Epithelial cell of prostate (primary cell): Measurements from ENCODE around the gene PLCB4.

Experiments
- DNase-seq: peaks from one replicate; pipeline ENCODE4 v3.0.0-alpha.2; 2011; ENCODE audit warnings: low read depth, low spot score
- H3K27ac ChIP-seq: fragments of 450-650 bp; 2 replicates; pipeline ENCODE4 v1.5.1; 2017; ENCODE audit warnings: mild to moderate bottlenecking

The PLCB4 gene

DNA sequence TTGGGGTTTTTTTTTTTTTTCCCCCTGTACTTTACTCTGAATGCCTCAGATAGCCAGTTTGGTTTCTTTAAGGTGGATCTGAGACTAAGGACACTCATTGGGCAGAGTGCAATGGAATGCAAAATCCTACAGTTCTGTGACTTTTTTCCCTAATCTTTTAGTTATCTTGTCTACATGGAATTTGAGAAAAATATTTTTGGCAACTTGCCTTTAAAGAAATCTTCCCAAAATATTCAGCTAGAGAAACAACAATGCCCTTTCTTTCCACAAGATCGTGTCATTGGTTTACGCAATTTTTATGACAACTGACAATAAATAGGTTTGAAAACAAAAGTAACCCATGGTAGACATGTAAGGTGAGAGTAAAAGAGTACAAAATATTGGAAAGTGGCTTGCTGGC is 273.8 kb downstream of the PLCB4 start:
- H3K27ac ChIP-seq, result no peak overlapping the region
- no peak for DNase-seq

DNA sequence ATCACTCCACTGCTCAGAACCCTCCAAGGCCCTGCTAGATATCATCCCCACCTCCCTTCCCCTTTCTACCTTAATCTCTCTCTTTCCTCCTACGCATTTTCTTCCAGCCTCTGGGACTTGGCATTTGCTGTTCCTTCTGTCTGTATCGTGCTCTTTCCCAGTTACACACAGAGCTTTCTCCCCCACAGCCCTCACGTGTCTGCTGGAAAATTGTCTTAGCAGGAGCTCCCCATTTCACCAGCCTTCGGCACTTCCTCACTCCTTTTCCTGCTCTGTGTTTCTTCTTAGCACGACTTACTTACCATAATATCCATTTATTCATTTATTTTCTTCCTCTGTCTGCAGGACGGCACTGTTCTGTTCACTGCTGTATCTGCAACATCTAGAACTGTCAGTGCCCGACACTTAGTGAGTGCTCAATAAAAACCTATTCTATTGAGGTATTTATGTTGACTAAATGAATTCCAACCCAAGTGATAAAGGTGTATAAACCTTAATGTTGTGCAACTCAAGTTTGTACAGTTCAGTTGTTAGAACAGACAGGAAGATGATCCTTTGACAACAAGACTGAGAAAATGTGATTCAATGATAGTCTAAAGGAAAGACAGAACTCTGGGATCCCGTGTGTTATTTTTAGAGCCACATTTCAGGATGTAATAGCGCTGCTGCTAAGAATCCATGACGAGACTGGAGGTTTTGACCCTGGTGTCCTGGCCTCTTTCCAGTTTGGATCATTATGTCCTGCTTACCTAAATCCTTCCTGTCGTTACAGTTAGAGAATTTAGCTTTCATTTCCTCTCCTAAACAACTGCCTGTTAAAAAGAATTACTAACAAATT is 275.4 kb downstream of the PLCB4 start:
- no peak for DNase-seq

DNA sequence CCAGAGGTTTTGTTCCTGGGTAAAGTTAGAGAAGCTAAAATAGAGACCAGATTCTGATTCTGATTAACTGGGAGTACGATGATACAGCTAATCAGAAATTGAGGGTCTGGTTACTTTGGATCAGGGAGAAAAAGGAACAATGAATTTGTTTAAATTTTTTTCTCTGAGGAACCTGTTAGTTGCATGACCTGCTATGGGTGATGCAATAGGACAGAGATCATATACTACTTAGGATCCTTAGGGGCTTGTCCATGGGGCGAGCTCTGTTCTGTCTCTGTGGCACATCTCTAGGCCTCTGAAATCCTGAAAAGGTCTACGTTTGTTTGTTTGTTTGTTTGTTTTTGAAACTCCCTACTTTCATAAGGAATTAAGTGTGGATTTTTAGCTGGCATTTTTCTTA is 279.4 kb downstream of the PLCB4 start:
- no peak for DNase-seq
- H3K27ac ChIP-seq, result no peak overlapping the region

More for the DNA sequence above, 275.4 kb downstream of the PLCB4 start:
- no peak overlapping the region for H3K27ac ChIP-seq

DNA sequence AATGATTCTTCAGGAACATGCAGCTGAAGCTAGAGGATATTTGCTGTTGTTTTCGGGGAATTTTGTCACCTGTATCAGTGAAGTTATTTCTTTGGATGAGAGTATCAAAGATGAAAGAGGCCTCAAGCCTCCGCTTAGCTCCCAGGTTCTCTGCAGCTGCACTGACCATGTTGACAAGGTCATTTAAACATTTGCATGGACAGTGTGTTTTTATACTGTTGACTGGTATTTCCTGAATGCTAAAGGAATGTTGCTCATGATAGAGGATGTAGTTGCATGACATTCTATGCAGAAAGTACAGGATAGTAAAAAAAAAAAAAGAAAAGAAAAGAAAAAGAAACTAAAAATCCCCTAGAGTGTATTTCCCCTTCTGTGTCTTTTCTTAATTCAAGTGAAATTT is 279.9 kb downstream of the PLCB4 start:
- no peak overlapping the region for H3K27ac ChIP-seq
- DNase-seq, result no peak

DNA sequence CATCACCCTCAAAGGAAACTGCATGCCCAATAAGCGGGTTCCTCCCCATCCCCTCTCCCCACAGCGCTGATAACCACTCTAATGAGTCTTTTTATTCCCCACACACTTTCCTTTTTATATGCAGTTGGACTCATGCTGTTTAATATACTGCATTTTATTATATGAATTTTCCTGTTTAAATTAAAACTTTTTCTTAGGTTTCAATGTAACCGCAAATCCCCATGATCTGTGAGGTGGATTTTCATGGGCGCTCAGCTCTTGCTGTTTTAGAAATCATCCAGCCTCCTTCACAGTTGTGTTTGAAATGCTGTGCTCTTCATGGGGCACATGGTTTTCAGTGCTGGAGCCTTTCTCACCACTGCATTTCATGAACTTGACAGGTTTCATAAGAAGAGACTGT is 280.4 kb downstream of the PLCB4 start:
- no peak overlapping the region for H3K27ac ChIP-seq
- DNase-seq, result no peak

DNA sequence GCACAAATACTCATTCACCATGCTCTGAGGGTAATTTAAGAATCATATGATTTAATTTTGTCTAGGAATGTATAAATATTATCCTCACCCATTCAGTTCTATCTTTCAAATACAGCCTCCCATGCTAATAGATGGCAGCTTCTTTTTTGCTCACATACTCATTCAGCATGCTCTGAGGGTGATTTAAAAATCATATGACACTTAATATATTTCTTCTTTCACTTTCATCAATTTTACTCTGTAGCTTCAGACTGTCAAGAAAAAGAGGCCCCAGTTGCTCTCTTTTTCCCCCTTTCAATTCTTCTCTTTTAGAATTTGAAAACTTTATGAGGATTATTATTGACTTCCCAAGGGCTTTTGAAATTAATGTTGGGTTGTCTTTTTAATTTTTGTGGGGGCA is 283.9 kb downstream of the PLCB4 start:
- no peak for DNase-seq
- H3K27ac ChIP-seq, result no peak overlapping the region

DNA sequence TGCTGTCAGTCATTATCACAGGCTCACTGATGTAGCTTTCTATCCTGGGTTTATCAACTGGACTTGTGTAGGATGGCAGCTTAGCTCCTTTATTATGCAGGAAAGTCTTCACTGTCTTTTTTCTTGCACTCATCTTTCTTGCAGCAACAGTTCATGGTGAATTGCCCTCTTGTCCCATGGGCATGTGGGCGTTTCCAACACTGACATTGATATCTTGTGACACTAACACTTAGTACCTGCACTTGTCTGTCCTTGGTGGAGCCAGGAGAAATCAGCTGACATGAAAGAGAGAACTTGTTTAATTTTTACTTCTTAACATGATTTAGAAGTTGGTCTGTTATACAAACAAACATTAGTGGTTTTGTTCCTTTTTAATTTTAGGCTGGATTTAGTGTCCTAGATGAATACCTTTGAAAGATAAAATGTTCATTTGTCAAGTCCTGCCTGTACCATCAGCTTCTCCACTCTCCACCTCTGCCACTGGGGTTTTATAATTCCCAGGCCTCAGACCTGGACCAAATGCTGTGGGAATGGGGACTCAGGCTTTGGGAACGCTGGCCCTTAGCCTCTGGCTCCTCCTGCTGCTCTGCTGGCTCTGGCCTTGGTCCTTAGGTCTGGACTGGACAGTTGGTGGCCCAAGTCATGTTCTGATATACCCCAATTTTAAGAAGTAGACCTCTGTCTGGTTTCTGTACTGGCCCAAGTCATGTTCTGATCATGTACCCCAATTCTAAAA is 284.5 kb downstream of the PLCB4 start:
- DNase-seq, result no peak
- no peak overlapping the region for H3K27ac ChIP-seq

DNA sequence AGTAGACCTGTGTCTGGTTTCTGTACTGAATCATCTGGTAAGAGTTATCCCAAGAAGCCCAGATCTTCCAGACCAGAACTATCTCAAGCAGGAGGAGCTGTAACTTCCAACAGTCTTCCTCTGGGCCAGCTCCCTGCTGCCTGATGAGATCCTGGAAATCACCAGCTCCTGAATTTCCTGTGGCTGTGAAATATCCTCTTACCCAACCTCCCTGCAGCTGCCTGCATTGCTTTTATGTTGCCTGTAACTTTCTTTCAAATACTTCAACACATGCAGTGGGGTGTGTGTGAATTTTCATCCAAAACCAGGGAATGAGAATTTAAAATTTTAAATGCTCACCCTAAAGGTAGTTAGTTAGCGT is 285.0 kb downstream of the PLCB4 start:
- DNase-seq, result no peak
- no peak overlapping the region for H3K27ac ChIP-seq

DNA sequence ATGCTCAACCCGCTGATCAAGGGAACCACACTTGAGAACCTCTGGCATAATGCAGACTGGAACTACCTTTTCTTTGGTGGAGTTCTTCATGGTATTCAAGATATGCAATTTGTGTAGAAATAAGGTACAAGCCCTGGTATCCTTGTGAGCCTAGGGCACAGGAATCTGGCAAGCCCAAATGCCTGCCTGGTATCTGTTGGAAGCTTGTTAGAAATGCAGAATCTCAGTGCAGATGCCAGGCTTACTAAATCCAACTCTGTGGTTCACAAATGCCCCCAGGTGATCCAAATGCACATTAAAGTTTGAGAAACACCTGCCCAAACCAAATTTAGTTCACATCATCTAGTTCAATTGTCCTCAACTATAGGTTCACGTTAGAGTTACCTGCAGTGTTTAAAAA is 285.7 kb downstream of the PLCB4 start:
- no peak overlapping the region for H3K27ac ChIP-seq
- no peak for DNase-seq

DNA sequence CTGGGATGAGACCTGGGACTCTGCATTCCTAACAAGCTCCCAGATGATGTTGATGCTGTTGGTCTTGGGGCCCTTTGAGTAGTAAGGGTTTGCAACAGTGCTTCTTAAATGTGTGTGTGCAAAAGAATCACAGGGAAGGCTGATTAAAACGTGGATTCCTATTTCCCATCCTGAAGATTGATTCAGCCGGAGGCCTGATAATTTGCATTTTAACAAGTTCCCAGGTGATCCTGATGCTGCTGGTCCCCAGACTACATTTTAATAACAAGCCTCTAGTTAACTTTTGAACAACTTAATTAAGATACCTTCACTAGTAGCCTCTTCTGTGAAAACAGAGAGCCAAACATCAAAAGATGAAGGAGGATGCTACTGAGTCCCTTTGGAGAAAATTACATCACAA is 289.1 kb downstream of the PLCB4 start:
- H3K27ac ChIP-seq, result no peak overlapping the region
- no peak for DNase-seq

DNA sequence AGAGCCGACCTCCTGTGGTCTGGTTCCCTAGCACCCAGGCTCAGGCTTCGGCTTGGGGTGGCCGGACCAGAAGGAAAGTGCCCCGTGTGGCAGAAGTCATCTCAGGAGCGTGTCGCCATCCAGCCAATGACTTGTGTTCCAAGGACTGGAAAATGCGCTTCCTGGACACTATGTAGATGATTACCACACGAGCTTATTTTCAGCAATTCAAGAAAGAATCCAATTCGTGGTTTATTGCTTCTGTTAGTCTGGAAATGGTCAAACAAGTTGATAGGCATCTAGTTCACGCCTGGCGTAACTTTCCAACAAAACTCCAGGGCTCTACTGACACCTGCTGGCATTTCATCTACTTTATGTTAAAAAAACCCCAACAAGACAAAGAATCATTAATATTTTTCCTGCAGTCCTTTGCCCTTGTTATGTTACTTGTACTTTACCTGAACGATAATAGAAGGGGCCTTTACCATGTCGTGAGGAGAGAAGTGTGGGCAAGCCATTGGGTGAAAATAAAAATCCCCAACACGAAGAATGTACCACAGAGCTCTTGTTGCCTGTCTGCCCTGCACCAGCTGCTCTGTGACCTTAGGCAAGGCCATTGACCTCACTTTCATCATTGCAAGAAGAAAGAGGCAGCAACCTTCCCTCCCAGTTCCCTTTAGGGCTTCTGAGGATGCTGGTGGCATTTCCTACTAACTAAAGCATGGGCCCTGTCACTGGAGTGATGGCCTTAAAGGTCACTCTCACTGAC is 290.8 kb downstream of the PLCB4 start:
- no peak overlapping the region for H3K27ac ChIP-seq
- no peak for DNase-seq

DNA sequence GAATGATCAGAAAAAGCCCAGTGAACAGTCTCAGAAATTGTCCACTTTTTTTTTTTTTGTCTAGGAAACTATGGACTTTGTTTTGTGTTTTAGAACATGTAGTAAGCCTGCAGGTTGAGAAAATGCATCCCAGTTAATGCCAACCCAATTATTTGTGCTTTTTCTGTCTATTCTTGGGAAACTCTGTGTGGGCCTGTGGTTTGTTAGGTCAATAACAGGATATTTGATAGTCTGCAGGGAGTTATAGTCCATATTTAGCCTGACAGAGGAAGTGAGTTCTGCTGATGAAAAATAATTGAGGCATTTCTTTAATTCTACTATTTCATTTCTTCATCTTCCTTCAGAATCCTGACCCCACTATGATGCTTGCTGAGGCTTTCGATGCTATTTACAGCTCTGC is 291.5 kb downstream of the PLCB4 start:
- no peak overlapping the region for H3K27ac ChIP-seq
- no peak for DNase-seq

DNA sequence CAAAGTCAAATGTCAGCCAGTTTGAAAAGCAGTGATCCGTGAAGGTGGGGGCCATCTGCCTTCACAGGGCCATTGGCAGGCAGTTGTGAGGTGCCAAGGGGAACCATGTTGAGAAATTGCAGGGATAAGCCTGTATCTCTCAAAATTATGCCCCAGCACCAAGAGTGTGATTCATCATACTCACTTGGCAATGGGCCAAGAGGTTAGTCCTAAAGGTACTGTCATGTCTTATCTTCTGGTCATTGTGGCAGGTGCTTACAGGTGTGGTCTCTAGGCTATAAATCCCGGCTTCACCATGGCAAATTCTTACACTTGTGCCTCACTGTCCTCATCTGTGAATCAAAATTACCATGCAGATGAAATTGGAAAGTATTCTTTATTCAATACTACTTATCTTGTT is 294.8 kb downstream of the PLCB4 start:
- no peak overlapping the region for H3K27ac ChIP-seq
- DNase-seq, result no peak

DNA sequence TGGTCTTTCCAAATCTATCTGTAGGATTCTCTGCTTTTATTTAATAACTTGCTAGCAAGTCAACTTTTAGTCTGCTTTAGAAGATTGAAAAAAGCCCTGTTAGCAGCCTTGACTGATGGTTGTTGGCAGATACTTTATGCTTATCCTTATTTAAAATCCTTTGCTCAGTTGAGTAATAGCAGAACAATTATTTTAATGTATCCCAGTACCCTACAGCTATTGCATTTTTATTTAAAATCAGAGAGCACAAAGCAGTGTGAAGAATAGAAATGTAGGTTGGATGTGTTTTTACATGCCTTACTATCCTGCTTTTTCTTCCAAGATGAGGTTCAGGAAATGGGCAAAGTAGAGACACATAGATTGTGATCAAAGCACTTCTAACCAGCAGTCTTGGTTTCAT is 298.4 kb downstream of the PLCB4 start:
- no peak overlapping the region for H3K27ac ChIP-seq
- DNase-seq, result no peak

DNA sequence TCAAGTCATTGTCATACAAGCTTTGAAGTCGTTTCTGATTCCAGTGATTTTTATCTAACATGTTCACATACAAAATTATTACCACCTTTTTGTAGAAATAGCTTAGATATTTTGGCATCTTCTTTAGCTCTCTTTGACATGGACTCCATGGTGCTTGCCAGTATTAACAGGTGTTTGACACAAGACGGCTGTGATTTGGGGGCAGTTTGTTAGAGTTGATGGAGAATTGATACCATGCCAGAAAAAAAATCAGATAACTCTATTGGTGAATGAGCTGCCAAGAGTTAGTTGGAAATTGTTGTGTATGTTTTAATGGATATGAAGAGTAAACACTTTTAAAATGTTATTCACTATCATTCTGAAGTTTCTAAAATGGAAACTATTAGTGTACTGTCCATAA is 298.9 kb downstream of the PLCB4 start:
- no peak overlapping the region for H3K27ac ChIP-seq
- no peak for DNase-seq

DNA sequence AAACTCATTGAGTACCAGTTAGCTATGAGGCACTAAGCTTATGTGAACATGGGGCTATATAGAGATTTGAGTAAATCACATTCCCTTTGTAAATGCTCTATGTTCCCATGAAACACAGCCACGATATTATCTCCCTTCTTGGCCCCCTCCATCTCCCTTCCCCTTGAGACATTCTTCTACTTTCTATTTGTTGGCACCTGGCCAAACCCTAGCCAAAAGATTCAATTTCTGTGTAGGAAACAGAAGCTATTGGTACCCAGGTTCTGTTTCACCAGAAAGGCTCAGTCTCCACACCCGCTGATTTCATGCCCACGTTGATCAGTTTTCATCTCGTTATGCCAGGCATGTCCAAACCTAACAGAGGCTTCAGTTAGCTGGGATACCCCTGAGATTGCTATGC is 300.0 kb downstream of the PLCB4 start:
- H3K27ac ChIP-seq, result no peak overlapping the region
- DNase-seq, result no peak

DNA sequence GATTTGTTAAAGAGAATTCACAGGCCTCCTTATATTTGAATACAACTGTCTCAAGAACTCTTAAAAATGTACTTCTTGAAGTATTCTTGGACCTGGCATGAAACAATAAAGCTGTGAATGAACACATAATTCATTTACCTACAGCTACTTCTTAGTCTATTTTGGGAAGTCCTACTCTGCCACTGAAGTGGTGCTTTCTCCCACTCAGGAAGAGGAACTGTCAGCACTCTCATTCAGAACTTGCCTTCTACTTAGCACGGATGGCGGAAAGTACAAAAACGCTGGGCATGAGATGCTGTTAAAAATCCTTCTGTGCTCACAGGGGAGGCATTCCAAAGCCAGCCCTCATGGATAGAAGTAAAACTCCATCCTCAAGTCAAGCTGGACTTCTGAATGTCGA is 300.7 kb downstream of the PLCB4 start:
- DNase-seq, result no peak
- H3K27ac ChIP-seq, result no peak overlapping the region

DNA sequence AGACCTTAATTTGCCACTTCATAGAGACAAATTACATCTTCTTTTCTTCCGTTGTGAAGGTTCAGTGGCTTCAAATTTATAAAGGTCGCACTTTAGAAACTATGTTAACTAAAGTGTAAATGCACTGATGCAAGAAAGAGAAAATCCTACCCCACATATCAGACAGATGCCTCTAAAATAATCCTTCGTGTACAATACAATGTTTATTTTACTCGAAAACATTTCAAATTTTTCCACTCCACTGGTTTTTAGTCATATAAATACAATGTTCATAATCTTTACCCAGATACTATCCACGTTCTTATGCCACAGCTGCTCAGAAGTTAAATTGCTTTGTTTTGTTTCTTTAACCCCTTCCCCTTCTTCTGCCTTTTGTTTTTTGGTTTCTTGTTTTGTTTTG is 305.2 kb downstream of the PLCB4 start:
- H3K27ac ChIP-seq, result no peak overlapping the region

DNA sequence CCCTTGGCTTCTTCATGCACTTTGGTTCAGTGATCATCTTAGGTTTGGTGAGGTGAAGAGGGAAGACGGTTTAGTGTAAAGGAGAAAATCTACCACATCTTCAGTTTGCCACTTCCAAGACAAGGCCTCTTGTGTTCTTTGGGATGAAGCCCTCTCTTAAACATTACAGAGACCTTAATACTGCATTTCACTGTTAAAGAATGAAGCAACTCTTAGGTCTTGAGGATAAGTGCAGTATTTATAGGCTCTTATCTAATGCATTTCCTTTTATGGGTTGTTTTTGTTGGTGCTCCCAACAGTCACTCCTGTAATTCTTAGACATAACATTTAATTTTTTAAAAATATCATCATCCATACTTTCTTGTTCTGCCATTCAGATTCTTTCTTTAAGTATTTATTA is 305.6 kb downstream of the PLCB4 start:
- no peak overlapping the region for H3K27ac ChIP-seq
- DNase-seq, result no peak

More for the DNA sequence above, 305.2 kb downstream of the PLCB4 start:
- DNase-seq, result no peak

DNA sequence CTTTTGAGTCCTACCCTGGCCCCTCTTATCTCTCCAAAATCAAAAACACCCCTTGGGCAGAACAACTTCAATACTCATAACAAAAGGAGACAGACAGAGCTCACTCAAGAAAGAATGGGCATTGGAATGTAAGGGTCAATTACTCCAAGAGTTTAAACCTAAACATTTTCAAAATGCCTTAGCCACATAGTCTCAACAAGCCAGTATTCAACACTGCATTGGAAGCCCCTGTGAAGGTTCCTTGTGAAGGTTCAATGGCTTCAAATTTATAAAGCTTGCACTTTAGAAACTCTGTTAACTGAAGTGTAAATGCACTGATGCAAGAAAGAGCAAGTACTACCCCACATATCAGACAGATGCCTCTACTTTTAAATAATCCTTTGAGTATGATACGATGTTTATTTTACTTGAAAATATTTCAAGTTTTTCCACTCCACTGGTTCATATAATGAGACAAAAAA is 306.4 kb downstream of the PLCB4 start:
- H3K27ac ChIP-seq, result no peak overlapping the region
- DNase-seq, result no peak

DNA sequence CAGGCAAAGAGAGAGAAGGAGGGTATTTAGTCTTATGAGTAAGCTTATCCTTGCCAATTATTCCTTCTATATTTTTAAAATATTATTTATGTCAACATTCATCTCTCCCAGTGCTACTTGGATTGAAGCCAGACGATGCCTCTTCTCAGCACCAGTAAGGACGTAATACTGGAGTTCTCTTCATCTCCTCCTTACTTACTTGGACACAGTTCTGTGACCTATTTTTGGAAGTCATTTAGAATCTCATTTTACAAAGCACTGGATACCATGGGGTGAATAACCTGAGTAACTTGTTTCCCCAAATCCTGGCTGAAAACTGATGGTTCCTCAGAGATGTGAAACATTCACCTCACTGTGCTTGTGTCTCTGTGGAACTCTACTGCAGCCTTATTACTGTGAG is 308.1 kb downstream of the PLCB4 start:
- no peak for DNase-seq
- no peak overlapping the region for H3K27ac ChIP-seq
